ENCODE data around the gene WNT1. TPM values are rescaled to one million over a fixed set of nuclear protein-coding genes. Genes with fewer than 3 reads are reported as not detected.

Gene WNT1
- total RNA-seq, 1 donor from 2014 or later, result not detected

DNA sequence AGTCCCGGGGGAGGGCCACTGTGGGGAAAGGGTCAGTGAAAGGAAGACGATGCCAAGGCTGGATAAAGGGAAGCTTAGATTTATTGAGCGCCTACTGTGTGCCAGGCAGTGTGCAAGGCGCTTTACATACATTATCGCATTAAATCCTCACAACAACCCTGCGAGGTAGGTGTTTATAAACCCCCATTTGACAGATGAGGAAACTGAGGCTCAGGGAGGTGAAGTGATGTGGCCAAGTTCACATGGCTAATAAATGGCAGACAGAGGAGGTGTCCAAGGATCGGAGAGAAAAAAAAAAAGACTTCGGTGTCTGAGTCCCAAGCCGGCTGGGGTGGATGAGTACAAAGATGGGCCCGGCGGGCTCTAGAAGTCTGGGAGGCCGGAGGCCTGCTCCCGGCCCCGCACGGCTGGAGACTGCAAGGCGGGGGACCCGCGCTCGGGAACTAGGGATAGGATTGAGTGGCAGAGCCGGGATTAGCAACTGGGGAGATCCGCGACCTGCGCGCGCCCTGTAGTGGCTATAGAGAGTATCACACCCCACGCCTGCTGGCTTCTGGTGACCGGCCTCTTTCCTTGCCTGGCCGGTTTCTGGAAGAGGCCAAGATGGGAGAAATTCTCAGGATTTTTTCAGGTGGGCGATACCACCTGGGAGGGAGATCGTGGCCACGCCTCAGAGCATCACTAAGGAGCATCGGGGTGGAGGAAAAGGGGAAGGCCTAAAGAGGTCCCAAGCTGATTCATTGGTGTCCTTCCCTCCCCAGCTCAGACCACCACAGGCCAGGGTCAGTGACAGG lies 17.2 kb downstream of the WNT1 start:
- Mint-ChIP-seq H3K36me3 (no peaks in the 10 kb centered on the region), H3K27me3 (ENCODE audit: insufficient read depth, low read depth) (peaks cover 60% of the 10 kb centered on the region), H3K4me3 (peak overlapping the region; percentile 78), H3K9me3 (no peaks in the 10 kb centered on the region), H3K4me1 (peaks cover 46% of the 10 kb centered on the region), H3K27ac (peak overlapping the region; percentile 81)
- H3F3A ChIP-seq (ENCODE audit: low read depth), result peaks cover 34% of the 10 kb centered on the region
- H3K27me3 ChIP-seq, result peaks cover 99% of the 10 kb centered on the region
- peak; percentile 94 for DNase-seq (ENCODE audit: low spot score)
- H2AFZ ChIP-seq (replicated peaks), result no peak overlapping the region
- no peaks in the 10 kb centered on the region for H3K36me3 ChIP-seq
- H3K4me3 ChIP-seq, result no peak overlapping the region
- H4K20me1 ChIP-seq (ENCODE audit: low read depth), result peaks cover 28% of the 10 kb centered on the region
- peaks cover 27% of the 10 kb centered on the region for H3K4me1 ChIP-seq
- TF ChIP-seq EZH2phosphoT487 (IDR thresholded peaks at IDR 0.05) (peak; percentile 42), EZH2 (IDR thresholded peaks at IDR 0.05) (peak; percentile 73), CTCF (IDR thresholded peaks at IDR 0.05) (peak; percentile 73)
- no peak overlapping the region for H3K27ac ChIP-seq
- H3K9me3 ChIP-seq (ENCODE audit: low read depth), result no peaks in the 10 kb centered on the region
- H3K79me2 ChIP-seq (ENCODE audit: low read depth), result no peaks in the 10 kb centered on the region
- no peak overlapping the region for H3K9ac ChIP-seq
- H3K4me2 ChIP-seq, result no peak overlapping the region

DNA sequence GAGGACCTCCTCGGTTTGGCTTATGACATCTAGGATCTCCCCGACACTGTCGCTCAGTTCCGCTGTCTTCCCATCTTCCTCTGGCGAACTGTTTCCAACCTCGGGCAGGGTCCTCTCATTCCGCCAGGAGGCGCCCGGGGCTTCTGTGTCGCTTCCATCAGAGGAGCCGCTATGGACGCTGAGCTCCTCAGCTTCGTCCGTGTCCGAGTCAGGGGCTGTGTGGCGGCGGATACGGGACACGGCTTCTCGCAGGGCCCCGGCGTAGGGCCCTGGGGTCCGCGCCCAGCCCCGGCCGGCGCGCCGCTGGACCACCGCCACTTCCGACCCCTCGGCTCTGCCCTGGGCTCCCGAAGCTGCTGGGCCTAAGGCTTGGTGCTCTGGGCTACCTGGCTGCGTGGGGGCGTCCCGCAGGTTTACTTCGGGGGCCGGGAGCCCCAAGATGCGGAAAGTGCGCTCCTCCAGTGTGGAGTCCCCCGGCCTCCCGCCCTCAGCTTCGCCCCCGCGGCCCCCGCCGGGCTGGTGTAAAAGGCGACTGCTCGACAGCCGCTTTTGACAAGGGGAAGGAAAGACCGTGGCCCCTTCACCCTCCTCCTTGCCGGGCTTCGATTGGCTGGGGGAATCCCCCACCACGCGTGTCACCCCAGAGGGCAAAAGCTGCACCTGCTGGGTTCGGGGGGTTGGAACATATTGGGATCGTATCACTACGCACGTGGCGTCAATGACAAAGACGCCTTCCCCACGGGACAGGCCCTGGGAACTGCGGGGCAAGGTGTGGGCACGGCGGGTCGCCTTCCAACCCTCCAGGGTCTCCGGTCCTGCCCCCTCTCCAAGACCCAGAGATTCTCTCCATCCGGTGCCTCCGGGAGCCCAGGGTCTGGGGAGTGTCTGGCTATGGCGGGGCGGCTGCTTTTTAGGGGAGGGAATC lies 18.9 kb downstream of the WNT1 start:
- Histone ChIP-seq H3K4me3 (peak overlapping the region; percentile 51), H4K20me1 (ENCODE audit: low read depth) (peaks cover 28% of the 10 kb centered on the region), H3K4me2 (peak overlapping the region; percentile 81), H3K27me3 (peaks cover 96% of the 10 kb centered on the region), H3K79me2 (ENCODE audit: low read depth) (no peaks in the 10 kb centered on the region), H3K36me3 (no peaks in the 10 kb centered on the region), H3K9ac (no peak overlapping the region), H3K4me1 (peaks cover 28% of the 10 kb centered on the region), H3F3A (ENCODE audit: low read depth) (peaks cover 34% of the 10 kb centered on the region), H3K9me3 (ENCODE audit: low read depth) (no peaks in the 10 kb centered on the region), H3K27ac (no peak overlapping the region), H2AFZ (replicated peaks) (peak overlapping the region; percentile 81)
- Mint-ChIP-seq H3K27ac (no peak overlapping the region), H3K4me1 (peaks cover 46% of the 10 kb centered on the region), H3K9me3 (no peaks in the 10 kb centered on the region), H3K36me3 (peaks cover 8% of the 10 kb centered on the region), H3K4me3 (peak overlapping the region; percentile 77), H3K27me3 (ENCODE audit: insufficient read depth, low read depth) (peaks cover 54% of the 10 kb centered on the region)
- DNase-seq (ENCODE audit: low spot score), result peak; percentile 94
- TF ChIP-seq CTCF (IDR thresholded peaks at IDR 0.05) (peak; percentile 77), EZH2 (IDR thresholded peaks at IDR 0.05) (peak; percentile 90), EZH2phosphoT487 (IDR thresholded peaks at IDR 0.05) (peak; percentile 94)

GRCh38 chr12:48997719-48998496 lies 19.8 kb downstream of the WNT1 start:
- Histone ChIP-seq H3K79me2 (ENCODE audit: low read depth) (no peaks in the 10 kb centered on the region), H3K27me3 (peaks cover 87% of the 10 kb centered on the region), H3K9me3 (ENCODE audit: low read depth) (no peaks in the 10 kb centered on the region), H3K27ac (no peak overlapping the region), H3K4me3 (peak overlapping the region; percentile 51), H3K36me3 (no peaks in the 10 kb centered on the region), H3K4me2 (peak overlapping the region; percentile 81), H2AFZ (replicated peaks) (peak overlapping the region; percentile 81), H4K20me1 (ENCODE audit: low read depth) (peaks cover 28% of the 10 kb centered on the region), H3F3A (ENCODE audit: low read depth) (peaks cover 34% of the 10 kb centered on the region), H3K4me1 (peaks cover 28% of the 10 kb centered on the region), H3K9ac (no peak overlapping the region)
- H3K27me3 Mint-ChIP-seq (ENCODE audit: insufficient read depth, low read depth), result peaks cover 57% of the 10 kb centered on the region
- H3K9me3 Mint-ChIP-seq, result no peaks in the 10 kb centered on the region
- peak; percentile 59 for TF ChIP-seq EZH2 (IDR thresholded peaks at IDR 0.05)
- TF ChIP-seq CTCF (IDR thresholded peaks at IDR 0.05), result no peak
- H3K4me3 Mint-ChIP-seq, result peak overlapping the region; percentile 77
- H3K36me3 Mint-ChIP-seq, result peaks cover 13% of the 10 kb centered on the region
- no peak overlapping the region for H3K27ac Mint-ChIP-seq
- peak; percentile 65 for DNase-seq (ENCODE audit: low spot score)
- peaks cover 46% of the 10 kb centered on the region for H3K4me1 Mint-ChIP-seq
